Activated T-cell treated with anti-CD3 and anti-CD28 coated beads, Interleukin-2, amount 50 U/mL, for 24 hours (primary cell): ENCODE results near the gene KLK3.
"Not testable (repeated sequence)": the region's sequence is repeated elsewhere in the genome, so short reads cannot be mapped to it uniquely, and the experiment has no call there.

Experiments used
- DNase-seq: peaks from one replicate; pipeline ENCODE4 v3.0.0-alpha.2; 2020
- H3K27ac Mint-ChIP-seq: 2 replicates; pipeline ENCODE4 v1.8.0; 2020; ENCODE audit warnings: mild to moderate bottlenecking, mixed read lengths
- H3K27me3 Mint-ChIP-seq: 2 replicates; pipeline ENCODE4 v1.8.0; 2020; ENCODE audit warnings: mixed read lengths
- H3K36me3 Mint-ChIP-seq: 2 replicates; pipeline ENCODE4 v1.8.0; 2020; ENCODE audit warnings: low read depth, mixed read lengths
- H3K4me1 Mint-ChIP-seq: 2 replicates; pipeline ENCODE4 v1.8.0; 2020; ENCODE audit warnings: low read depth, mixed read lengths
- H3K4me3 Mint-ChIP-seq: 2 replicates; pipeline ENCODE4 v1.8.0; 2020; ENCODE audit warnings: mild to moderate bottlenecking, moderate library complexity, mixed read lengths
- H3K9me3 Mint-ChIP-seq: 2 replicates; pipeline ENCODE4 v1.8.0; 2020; ENCODE audit warnings: mixed read lengths

Gene KLK3

DNA sequence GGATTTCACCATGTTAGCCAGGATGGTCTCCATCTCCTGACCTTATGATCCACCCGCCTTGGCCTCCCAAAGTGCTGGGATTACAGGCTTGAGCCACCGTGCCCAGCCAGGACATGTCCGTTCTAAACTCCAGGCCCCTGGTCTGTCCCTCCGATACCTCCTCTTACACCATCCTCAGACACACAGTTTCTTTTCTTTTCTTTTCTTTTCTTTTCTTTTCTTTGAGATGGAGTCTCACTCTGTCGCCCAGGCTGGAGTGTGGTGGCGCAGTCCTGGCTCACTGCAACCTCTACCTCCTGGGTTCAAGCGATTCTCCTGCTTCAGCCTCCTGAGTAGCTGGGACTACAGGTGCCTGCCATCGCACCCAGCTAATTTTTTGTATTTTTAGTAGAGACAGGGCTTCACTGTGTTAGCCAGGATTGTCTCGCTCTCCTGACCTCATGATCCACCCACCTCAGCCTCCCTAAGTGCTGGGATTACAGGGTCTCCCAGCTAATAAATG lies 41.4 kb downstream of the KLK3 start:
- not testable (repeated sequence) for DNase-seq, H3K9me3 Mint-ChIP-seq, H3K27ac Mint-ChIP-seq, H3K4me1 Mint-ChIP-seq, H3K4me3 Mint-ChIP-seq, H3K36me3 Mint-ChIP-seq
- H3K27me3 Mint-ChIP-seq, result peaks cover 71% of the 10 kb centered on the region

GRCh38 chr19:50896591-50897190 lies 42.0 kb downstream of the KLK3 start:
- no peak for DNase-seq
- peaks cover 70% of the 10 kb centered on the region for H3K27me3 Mint-ChIP-seq
- H3K27ac Mint-ChIP-seq, result no peak overlapping the region
- peaks cover 2% of the 10 kb centered on the region for H3K9me3 Mint-ChIP-seq
- H3K4me1 Mint-ChIP-seq, result peaks cover 6% of the 10 kb centered on the region
- no peak overlapping the region for H3K4me3 Mint-ChIP-seq
- H3K36me3 Mint-ChIP-seq, result no peaks in the 10 kb centered on the region

DNA sequence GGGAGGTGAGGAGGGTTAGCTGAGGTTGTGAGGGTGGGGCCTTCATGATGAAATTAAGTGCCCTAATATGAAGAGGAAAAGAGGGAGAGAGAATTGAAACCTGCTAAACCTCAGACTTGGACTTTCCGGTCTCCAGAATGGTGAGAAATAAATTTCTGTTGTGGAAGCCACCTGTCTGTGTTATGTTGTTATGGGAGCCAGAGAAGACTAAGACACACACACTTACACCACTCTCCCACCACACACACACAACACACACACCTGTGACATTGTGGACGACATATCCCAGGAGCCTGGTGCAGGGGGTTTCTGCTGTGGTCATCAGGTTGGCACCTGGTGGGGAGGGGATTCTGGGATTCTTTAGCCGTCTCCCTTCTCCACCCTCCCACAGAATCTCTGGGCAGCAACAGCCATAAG lies 42.5 kb downstream of the KLK3 start:
- Mint-ChIP-seq H3K27ac (no peak overlapping the region), H3K27me3 (peaks cover 65% of the 10 kb centered on the region), H3K4me1 (peaks cover 6% of the 10 kb centered on the region), H3K36me3 (no peaks in the 10 kb centered on the region), H3K9me3 (peaks cover 2% of the 10 kb centered on the region), H3K4me3 (no peak overlapping the region)
- DNase-seq, result no peak

DNA sequence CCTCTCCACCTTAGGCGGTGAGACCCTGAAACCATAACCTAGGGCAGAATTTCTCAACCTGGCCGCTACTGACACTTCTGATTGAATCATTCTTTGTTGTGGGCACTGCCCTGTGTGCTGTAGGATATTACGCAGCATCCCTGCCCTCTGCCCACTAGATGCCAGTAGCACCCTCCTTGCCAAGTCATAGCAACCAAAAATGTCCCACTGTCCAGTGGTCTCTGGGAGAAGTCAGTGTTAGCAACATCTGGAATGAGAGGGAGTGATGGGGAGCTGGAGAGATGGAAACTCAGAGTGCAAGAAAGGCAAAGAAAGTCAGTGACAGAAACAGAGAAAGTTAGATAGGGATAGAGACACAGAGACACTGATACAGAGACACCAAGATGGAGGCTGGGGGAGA lies 42.9 kb downstream of the KLK3 start:
- H3K27me3 Mint-ChIP-seq, result peaks cover 66% of the 10 kb centered on the region
- H3K36me3 Mint-ChIP-seq, result no peaks in the 10 kb centered on the region
- DNase-seq, result no peak
- H3K4me1 Mint-ChIP-seq, result peaks cover 6% of the 10 kb centered on the region
- H3K27ac Mint-ChIP-seq, result no peak overlapping the region
- H3K9me3 Mint-ChIP-seq, result peaks cover 2% of the 10 kb centered on the region
- H3K4me3 Mint-ChIP-seq, result no peak overlapping the region

- Mint-ChIP-seq H3K36me3 (no peaks in the 10 kb centered on the region), H3K4me3 (no peak overlapping the region), H3K27ac (no peak overlapping the region), H3K27me3 (peaks cover 63% of the 10 kb centered on the region), H3K4me1 (peaks cover 6% of the 10 kb centered on the region), H3K9me3 (peaks cover 2% of the 10 kb centered on the region)
- no peak for DNase-seq
These were observed 43.3 kb downstream of the KLK3 start for GRCh38 chr19:50898018-50898417.

DNA sequence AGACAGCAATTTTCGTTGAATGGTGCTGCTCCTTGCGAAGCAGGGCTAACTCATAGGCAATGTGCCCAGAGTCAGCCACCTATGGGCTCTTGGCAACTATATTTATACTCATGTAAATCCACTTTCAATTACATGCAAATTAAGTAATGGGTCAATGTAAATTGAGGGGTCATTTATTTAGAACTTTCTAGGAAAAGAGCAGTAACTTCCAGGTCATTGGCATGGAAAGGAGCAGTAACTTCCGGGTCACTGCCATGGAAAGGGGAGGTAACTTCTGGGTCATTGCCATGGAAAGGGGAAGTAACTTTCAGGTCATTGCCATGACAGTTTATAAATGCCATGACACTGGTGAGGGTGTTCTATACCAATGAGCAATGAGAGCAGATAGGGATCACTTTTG lies 44.9 kb downstream of the KLK3 start:
- H3K9me3 Mint-ChIP-seq, result no peaks in the 10 kb centered on the region
- no peak overlapping the region for H3K27ac Mint-ChIP-seq
- peaks cover 59% of the 10 kb centered on the region for H3K27me3 Mint-ChIP-seq
- H3K4me3 Mint-ChIP-seq, result no peak overlapping the region
- H3K4me1 Mint-ChIP-seq, result peaks cover 6% of the 10 kb centered on the region
- DNase-seq, result no peak
- no peaks in the 10 kb centered on the region for H3K36me3 Mint-ChIP-seq

GRCh38 chr19:50902640-50903039 lies 47.9 kb downstream of the KLK3 start:
- no peak for DNase-seq
- peaks cover 56% of the 10 kb centered on the region for H3K27me3 Mint-ChIP-seq
- H3K9me3 Mint-ChIP-seq, result no peaks in the 10 kb centered on the region
- no peaks in the 10 kb centered on the region for H3K4me1 Mint-ChIP-seq
- H3K27ac Mint-ChIP-seq, result no peak overlapping the region
- no peaks in the 10 kb centered on the region for H3K36me3 Mint-ChIP-seq
- H3K4me3 Mint-ChIP-seq, result no peak overlapping the region

- H3K9me3 Mint-ChIP-seq, result no peaks in the 10 kb centered on the region
- peaks cover 32% of the 10 kb centered on the region for H3K27me3 Mint-ChIP-seq
- H3K4me1 Mint-ChIP-seq, result peaks cover 12% of the 10 kb centered on the region
- H3K4me3 Mint-ChIP-seq, result no peak overlapping the region
- H3K36me3 Mint-ChIP-seq, result no peaks in the 10 kb centered on the region
- peak; percentile 56 for DNase-seq
- no peak overlapping the region for H3K27ac Mint-ChIP-seq
These were observed 51.5 kb downstream of the KLK3 start for GRCh38 chr19:50906217-50906616.

DNA sequence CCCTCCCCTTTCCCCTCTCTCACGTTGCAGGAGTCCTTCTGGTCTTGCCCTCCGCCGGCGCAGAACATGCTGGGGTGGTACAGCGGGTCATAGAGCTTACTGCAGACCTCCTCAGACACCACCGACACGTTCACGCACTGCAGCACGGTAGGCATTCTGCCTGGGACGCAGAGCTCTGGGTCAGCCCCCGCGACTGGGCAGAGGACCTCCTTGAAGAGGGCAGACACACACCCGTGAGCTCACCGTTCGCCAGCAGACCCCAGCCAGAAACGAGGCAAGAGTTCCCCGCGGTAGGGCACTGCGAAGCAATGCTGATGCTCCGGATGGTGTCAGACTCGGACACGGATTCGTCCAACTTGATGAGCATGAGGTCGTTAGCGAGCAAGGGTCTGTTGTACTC lies 53.6 kb downstream of the KLK3 start:
- Mint-ChIP-seq H3K27ac (no peak overlapping the region), H3K4me1 (peaks cover 12% of the 10 kb centered on the region), H3K4me3 (no peak overlapping the region), H3K9me3 (no peaks in the 10 kb centered on the region), H3K27me3 (peaks cover 24% of the 10 kb centered on the region), H3K36me3 (no peaks in the 10 kb centered on the region)
- no peak for DNase-seq

- no peaks in the 10 kb centered on the region for H3K36me3 Mint-ChIP-seq
- peaks cover 12% of the 10 kb centered on the region for H3K4me1 Mint-ChIP-seq
- H3K9me3 Mint-ChIP-seq, result no peaks in the 10 kb centered on the region
- no peak overlapping the region for H3K4me3 Mint-ChIP-seq
- peaks cover 17% of the 10 kb centered on the region for H3K27me3 Mint-ChIP-seq
- peak; percentile 57 for DNase-seq
- no peak overlapping the region for H3K27ac Mint-ChIP-seq
These were observed 54.7 kb downstream of the KLK3 start for GRCh38 chr19:50909240-50910070.
